Measurements from ENCODE around the gene EIF2AK2.

GRCh38 chr2:37080266-37080665 is 76.5 kb downstream of the EIF2AK2 start:
- no peak for TF ChIP-seq HES2 (IDR thresholded peaks at IDR 0.05)
- TF ChIP-seq, protein P1, sequence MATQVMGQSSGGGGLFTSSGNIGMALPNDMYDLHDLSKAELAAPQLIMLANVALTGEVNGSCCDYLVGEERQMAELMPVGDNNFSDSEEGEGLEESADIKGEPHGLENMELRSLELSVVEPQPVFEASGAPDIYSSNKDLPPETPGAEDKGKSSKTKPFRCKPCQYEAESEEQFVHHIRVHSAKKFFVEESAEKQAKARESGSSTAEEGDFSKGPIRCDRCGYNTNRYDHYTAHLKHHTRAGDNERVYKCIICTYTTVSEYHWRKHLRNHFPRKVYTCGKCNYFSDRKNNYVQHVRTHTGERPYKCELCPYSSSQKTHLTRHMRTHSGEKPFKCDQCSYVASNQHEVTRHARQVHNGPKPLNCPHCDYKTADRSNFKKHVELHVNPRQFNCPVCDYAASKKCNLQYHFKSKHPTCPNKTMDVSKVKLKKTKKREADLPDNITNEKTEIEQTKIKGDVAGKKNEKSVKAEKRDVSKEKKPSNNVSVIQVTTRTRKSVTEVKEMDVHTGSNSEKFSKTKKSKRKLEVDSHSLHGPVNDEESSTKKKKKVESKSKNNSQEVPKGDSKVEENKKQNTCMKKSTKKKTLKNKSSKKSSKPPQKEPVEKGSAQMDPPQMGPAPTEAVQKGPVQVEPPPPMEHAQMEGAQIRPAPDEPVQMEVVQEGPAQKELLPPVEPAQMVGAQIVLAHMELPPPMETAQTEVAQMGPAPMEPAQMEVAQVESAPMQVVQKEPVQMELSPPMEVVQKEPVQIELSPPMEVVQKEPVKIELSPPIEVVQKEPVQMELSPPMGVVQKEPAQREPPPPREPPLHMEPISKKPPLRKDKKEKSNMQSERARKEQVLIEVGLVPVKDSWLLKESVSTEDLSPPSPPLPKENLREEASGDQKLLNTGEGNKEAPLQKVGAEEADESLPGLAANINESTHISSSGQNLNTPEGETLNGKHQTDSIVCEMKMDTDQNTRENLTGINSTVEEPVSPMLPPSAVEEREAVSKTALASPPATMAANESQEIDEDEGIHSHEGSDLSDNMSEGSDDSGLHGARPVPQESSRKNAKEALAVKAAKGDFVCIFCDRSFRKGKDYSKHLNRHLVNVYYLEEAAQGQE (IDR thresholded peaks at IDR 0.05) = no peak
- TF ChIP-seq, protein P2, sequence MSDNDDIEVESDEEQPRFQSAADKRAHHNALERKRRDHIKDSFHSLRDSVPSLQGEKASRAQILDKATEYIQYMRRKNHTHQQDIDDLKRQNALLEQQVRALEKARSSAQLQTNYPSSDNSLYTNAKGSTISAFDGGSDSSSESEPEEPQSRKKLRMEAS (IDR thresholded peaks at IDR 0.05) = no peak
- no peak for TF ChIP-seq CTCF (IDR thresholded peaks at IDR 0.05)
- TF ChIP-seq SREBF2 (IDR thresholded peaks at IDR 0.05) = no peak
- no peak for TF ChIP-seq RCOR1 (IDR thresholded peaks at IDR 0.05; ENCODE audit: low read depth, low read length)
